Measurements from ENCODE around the gene COL20A1.
"Not testable (repeated sequence)": the region's sequence is repeated elsewhere in the genome, so short reads cannot be mapped to it uniquely, and the experiment has no call there.

Gene COL20A1

GRCh38 chr20:63291811-63292210 is 1.2 kb upstream of the COL20A1 start:
- DNase-seq = no peak

GRCh38 chr20:63292292-63292701 is 689 bp upstream of the COL20A1 start:
- DNase-seq = no peak

GRCh38 chr20:63293456-63293855 is 470 bp downstream of the COL20A1 start:
- DNase-seq = no peak

GRCh38 chr20:63293871-63294535 is 1.0 kb downstream of the COL20A1 start:
- no peak for DNase-seq

GRCh38 chr20:63294536-63294900 is 1.5 kb downstream of the COL20A1 start:
- no peak for DNase-seq

- no peak for DNase-seq
Measured at GRCh38 chr20:63295018-63295417, 2.0 kb downstream of the COL20A1 start.

- DNase-seq = no peak
Measured at GRCh38 chr20:63295422-63295821, 2.4 kb downstream of the COL20A1 start.

DNA sequence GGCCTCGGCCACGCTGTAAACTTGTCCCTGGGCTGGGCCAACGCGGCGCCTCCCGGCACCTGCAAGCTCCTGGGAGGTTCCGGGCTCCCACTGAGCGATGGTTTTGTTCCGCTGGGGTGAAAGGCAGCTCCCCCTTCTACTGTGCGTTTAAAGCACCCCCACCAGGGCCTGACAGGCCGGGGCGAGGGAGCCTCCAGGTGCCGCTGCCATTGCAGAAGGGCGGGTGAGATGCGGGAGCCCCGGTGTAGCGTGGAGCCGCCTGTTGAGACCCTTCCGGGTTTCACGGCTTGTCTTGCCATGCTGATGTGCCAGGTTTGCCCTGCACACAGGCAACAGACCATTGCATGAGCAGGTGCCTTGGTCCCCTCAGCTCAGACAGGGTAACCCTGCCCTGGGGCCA is 2.9 kb downstream of the COL20A1 start:
- no peak for DNase-seq

GRCh38 chr20:63296531-63297299 is 3.7 kb downstream of the COL20A1 start:
- no peak for DNase-seq

- no peak for DNase-seq
Measured at GRCh38 chr20:63297371-63297781, 4.4 kb downstream of the COL20A1 start.

DNA sequence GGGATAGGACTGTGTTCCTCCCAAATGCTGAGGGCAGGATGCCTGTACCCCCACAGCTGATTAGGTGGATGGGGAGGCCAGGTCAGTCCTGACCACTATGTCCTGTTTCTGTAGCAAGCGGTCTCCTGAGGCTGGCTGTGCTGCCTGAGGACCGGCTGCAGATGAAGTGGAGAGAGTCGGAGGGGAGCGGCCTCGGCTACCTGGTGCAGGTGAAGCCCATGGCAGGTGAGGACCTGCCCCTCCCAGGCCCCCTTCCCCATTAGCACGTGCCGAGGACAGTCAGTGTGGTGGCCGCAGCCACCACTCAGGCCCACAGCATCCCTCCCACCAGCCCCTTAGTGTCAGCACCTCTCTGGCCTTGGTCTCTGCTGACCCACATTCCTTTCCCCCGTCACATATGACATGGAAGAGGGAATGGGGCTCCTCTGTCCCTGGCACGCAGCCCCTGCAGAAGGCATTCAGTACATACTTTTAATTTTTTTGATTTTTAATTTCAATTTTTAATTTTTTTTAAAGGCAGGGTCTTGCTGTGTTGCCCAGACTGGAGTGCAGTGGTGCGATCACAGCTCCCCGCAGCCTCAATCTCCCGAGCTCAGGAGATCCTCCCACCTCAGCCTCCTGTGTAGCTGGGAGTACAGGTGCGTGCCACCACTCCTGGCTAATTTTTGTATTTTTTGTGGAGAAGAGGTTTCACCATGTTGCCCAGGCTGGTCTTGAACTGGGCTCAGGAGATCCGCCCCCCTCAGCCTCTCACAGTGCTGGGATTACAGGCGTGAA is 5.0 kb downstream of the COL20A1 start:
- DNase-seq = no peak

DNA sequence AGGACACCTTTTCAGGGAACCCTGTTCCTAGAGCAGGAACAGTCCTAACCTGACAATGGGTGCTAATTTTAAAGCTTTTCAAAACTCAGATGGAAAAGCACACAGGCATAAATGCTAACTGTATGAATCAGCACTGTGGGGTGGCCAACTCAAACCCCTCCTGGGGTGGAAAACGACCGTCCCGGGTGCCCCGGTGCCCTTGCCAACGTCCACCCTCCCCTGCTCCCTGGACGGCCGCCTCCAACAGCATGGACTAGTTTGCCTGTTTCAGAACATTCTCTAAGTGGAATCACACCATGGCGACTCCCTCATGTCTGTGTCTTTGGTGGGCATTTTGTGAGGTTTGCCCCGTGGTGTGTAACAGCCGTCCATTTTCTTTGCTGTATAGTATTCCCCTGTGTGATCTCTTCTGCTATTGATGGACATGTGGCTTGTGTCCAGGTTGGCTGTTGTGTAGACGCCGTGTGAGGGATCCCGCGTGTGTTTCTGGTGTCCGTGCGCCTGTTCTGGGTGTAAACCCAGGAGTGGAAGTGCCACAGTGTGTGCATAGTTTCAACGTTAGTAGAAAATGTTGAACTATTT is 5.8 kb downstream of the COL20A1 start:
- DNase-seq = no peak

DNA sequence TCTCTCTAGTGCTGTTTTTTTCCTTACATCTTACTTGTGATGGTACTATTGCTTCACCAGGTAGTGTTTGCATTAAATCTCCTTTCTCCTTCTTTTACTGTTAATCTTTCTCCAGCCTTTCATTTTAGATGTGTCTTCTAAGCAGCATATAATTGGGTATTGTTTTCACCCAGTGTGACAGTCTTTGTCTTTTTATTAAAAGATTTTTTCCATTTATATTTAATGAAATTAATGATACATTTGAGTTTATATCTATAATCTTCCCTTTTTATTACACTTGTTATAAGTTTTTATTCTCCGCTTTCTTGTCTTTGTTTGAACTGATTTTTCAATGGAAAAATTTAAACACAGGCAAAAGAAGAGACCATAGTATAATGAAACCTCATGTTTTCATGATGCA is 8.7 kb downstream of the COL20A1 start:
- no peak for DNase-seq

DNA sequence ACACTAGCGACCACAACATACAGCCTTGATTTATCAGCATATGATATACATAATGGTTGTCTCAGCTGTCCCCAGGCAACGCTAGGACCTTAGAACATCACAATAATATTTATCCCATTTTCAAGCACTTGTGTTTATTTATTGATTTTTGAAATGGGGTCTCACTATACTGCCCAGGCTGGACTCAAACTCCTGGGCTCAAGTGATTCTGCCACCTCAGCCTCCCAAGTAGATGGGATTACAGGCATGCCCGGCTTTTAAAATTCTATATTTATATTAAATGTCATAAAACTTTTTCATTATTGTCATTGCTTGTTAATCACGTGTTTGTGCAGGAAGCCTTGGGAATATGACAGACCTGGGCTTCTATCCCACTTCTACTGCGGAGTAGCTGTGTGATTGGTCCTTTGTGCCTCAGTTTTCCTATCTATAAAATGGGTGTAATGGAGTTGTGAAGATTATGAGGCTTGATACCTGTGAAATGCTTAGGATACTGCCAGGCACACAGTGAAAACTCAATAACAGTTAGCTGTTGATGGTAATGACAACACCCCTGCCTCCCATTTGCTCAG is 10.2 kb downstream of the COL20A1 start:
- no peak for DNase-seq

DNA sequence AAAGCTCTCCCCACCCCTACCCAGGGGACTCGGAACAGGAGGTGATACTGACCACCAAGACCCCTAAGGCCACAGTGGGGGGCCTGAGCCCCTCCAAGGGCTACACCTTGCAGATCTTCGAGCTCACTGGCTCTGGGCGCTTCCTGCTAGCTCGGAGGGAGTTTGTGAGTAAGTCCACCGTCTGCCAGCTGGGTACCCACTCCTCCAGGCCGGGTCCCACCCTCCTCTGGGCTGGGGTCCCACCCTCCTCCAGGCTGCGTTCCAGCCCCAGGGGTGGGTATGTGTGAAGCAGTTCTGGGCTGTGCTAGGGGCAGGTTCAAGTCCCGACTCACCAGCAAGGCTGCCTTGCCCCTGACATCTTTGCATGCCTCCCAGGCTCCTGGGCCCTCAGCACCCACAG is 12.4 kb downstream of the COL20A1 start:
- DNase-seq = no peak

DNA sequence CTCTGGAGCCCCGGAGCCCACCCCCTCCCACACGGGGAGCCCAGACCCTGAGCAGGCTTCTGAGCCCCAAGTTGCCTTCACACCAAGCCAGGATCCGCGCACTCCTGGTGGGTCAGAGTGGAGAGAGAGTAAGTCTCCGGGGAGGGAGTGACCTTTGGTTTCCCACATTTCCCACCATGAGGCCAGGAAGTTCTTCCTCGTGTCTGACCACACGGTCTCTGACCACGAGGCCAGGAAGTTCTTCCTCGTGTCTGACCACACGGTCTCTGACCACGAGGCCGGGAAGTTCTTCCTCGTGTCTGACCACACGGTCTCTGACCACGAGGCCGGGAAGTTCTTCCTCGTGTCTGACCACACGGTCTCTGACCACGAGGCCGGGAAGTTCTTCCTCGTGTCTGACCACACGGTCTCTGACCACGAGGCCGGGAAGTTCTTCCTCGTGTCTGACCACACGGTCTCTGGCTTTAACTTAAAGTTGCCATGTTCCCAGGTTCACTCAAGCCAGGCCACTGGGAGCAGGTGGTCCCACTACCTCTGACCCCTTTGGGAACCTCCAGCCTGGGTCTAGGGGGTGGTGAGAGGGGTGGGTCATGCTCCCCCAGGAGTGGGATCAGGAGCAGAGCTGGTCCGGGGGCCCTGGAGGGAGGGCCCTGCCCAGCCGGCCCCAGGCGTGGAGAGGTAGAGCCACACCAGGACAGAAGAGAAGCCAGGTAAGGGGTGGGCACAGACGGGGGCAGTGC is 13.1 kb downstream of the COL20A1 start:
- DNase-seq = not testable (repeated sequence)

DNA sequence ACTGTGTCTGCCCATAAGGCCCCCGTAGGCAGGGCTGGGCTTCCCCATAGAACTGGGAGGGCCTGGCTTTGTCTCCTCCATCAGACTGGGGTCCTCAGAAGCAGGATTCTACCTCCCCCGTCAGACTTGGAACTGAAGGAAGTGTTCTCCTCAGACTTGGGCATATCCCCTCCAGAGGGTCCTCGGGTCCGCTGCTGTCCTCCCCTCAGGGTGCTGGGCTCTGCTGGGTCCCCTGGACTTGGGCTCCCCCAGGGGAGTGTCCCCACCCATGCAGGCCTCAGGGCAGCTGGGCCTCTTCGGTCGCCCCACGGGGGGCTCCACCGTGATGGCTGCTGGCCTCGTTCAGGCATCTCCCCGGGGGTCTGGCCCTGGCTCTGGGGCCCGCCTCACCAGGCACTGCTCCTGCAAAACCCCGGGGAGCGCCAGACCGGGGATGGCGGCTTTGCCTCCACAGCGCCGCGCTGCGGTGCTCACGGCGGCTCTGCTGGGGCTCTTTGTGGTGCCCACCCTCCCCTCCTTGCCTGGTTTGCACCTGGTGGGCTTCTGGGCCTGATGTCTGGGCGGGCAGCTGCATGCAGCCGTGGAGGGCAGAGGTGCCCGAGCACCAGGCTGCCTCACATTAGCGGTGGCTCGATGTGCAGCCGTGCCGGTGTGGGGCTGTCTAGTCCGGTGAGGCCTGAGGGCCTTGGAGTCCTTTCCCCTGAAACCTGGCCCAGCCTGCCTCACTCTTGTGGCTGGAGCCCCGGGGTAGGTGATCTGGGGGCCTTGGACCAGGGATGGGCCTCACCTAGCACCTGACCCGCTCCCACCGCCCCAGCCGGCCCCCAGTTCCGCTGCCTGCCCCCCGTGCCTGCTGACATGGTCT is 13.9 kb downstream of the COL20A1 start:
- no peak for DNase-seq

GRCh38 chr20:63307538-63308217 is 14.7 kb downstream of the COL20A1 start:
- no peak for DNase-seq

DNA sequence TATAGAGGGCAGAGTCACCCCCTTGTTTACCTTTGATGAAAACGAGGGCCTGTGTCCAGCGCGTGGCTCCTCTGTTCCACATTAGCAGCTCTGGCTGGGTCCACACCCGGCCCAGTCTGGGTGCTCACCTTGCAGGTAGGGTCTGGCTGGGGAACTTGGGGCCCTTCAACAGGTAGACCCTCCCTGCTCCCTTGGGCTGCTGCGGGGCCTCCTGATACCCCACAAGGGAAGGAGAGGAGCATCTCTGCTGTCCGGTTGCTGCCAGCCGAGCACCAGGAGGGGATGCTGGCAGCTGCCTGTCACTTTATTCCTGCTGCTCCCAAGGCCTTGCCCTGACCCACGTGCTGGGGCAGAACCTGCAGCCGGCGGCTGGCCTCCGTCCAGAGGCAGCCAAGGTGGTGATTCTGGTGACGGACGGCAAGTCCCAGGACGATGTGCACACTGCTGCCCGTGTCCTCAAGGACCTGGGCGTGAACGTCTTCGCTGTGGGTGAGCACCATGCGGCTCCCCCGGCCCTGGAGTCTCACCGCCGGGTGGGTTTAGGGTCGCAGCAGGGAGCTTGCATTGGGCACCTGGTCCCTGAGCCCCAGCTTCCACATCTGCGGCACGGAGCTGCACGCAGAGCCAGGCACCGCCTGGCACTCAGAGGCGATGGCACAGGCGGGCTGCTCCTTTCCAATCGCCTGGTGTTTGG is 15.4 kb downstream of the COL20A1 start:
- no peak for DNase-seq

All from NCI-H2171 (cell line).